HG03565 (cell line): Measurements from ENCODE around the gene PPIL6.

ENCODE experiments used
- ATAC-seq: cut with Tn5 transposase; IDR thresholded peaks from one replicate; pipeline ENCODE4 v1.9.1; 2021; ENCODE audit warnings: mild to moderate bottlenecking, moderate library complexity; ENCODE audit not compliant: unreplicated experiment

Gene PPIL6

DNA sequence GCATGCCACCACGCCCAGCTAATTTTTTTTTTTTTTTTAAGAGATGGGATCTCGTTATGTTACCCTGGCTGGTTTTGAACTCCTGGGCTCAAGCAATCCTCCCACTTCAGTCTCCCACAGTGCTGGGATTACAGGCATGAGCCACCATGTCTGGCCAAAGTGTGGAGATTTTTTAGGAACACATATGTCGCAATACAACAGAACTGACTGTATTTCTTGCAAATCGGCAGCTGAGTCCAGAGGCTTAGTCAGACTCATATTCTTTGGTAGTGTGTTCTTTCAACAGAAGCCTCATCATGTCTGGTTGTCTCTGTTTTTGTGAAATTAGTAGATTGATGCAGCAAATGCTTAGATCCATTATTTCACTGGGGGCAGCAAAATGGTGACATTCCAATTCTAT is 34.2 kb downstream of the PPIL6 start:
- ATAC-seq, result no peak

DNA sequence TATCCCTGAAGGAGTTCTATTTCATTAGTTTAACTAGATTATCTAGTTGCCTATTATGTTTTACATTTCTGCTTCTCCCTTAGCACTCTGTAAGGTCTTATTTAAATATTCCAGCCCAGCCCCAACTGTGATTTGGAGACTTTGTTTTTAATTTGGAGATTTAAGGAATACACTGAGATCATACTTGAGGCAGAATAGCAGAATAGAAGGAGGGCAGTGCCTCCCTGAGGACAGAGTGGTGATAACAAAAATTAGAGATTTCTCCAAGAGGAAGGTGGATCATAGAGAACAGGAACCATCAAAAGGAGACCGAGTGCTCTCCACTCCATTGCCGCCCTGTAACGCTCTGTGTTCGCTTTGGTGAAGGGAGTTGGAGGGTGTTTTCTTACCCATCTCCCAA is 43.4 kb downstream of the PPIL6 start:
- ATAC-seq, result no peak

DNA sequence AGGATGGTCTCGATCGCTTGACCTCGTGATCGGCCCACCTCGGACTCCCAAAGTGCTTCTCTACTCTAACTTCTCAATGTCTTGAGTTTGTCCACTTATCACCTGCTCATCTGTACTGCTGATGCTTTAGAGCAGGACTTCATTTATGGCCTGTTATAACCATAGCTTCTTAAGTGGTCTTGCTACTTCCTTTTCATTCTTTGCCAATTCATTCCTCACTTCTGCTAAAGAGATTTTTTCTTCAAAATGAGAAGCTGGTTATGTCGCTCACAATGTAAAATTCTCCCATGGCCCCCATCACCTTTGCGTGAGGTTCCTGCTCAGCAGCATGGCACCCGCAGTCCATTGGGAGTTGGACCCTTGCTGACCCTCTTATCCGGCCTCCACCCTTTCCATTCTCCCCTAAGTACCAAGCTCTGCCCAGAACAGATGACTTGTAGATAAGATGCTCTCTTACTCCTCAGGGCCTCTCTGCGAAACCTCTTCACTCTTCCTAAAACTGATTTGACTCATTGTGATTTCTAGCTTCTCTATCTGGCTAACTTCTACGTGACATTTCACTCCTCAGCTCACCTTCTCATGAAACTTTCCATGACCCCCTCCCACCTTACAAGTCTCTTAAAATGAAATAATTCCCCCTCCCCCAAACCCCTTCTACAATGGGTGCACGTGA is 44.2 kb downstream of the PPIL6 start:
- no peak for ATAC-seq

DNA sequence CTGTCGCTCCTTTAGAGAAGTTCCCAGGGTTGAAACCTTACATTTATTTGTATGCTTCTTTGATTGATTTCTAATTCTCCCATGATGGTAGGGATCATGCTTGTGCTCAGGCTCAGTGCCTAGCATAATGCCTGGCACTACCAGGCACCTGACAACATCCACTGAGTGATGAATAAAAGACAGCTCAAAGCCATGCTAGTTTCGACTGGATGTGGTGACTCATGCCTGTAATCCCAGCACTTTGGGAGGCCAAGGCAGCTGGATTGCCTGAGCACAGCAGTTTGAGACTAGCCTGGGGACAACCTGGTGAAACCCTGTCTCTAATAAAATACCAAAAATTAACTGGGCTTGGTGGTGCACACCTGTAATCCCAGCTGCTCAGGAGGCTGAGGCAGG is 46.5 kb downstream of the PPIL6 start:
- no peak for ATAC-seq

DNA sequence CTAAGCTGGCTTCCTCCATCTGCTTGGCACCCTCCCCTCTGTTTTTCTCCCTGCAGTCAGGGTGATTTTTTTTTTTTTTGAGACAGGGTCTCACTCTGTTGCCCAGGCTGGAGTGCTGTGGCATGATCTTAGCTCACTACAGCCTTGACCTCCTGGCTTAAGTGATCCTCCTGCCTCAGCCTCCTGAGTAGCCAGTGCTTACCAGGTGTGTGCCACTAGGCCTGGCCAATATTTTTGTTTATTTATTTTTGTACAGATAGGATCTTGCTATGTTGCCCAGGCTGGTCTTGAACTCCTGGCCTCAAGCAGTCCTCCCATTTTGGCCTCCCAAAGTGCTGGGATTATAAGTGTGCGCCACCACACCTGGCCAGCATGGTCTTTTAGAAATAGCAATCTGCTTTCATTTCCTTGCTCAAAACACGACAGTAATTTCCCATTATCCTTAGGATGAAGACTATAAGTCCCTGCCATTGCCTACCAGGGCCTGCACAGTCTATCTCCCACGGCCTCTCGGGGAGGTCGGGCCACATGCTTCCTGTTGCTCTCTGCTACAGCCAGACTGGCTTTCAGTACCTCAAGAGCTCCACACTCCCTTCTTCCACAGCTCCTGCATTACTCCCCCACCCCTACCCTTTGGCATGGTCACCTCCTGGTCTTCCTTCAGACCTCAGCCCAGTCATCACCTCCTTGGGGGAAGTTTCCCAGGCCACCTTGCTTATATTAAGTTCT is 47.1 kb downstream of the PPIL6 start:
- no peak for ATAC-seq

DNA sequence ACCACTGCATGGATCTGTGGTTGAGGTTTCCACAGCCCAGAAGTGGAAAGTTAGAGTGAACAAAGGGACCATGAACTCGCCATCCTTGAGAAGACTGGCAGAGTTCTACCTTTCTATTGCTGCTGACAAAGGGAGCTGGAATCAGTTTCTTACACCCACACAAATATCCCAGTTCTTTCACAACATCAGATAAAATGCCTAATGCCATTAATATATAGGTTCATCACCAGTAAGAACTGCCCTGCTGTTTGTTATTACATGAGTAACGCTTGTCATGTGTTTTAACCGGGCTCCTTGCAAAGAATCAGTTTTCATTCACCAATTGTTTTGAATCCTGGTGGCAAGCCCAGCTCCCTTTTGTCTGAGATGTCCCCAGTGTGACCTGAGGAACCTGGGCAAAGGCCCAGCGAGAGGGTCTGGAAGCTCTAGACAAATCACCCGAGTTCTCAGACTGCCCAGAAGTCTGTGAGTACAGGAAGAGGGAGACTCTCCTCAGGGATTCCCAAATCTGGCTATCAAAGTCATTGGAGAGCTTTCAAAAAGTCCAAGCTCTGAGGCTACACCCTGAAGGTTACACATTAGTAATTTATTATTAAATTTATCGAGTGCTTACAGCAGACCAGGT is 50.7 kb downstream of the PPIL6 start:
- ATAC-seq, result no peak

DNA sequence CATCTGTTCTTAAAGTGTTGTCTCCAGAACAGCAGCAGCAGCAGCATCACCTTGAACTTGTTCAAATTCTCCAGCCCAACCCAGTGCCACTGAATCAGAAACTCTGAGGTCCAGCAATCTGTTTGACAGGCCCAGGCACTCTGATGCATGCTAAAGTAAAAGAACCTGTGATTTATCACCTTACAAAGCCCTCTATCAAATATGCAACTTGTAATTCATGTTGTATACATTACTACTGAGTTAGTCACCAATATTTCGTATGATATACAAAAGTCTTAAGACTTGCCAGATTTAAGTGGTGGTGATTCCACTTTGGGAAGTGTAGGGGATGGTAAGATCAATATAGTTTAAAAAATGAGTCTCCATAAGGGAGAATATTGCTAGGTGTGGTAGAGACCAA is 52.2 kb downstream of the PPIL6 start:
- no peak for ATAC-seq

DNA sequence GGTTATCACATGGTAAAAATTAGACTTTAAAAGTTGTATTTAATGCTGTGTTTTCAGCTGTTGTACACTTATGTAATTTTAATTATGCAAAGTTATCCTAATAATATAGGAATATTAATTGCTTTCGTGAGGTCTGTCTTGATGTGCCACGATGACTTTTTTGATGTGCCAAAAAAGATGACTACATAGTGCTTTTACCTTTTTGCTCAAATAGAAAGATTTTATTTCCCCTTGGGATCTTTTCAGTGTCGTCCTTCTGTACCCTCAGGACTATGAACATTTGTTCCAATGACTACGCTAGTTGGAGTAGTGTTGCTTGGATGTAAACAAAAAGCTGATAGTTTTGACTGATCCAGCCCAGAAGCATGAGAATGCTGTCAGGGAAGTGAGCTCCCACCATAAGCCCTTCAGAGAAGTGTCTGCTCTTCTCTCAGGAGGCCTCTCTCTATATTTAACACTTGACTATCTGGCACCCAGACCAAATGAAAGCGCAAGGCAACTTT is 56.9 kb downstream of the PPIL6 start:
- ATAC-seq, result no peak

DNA sequence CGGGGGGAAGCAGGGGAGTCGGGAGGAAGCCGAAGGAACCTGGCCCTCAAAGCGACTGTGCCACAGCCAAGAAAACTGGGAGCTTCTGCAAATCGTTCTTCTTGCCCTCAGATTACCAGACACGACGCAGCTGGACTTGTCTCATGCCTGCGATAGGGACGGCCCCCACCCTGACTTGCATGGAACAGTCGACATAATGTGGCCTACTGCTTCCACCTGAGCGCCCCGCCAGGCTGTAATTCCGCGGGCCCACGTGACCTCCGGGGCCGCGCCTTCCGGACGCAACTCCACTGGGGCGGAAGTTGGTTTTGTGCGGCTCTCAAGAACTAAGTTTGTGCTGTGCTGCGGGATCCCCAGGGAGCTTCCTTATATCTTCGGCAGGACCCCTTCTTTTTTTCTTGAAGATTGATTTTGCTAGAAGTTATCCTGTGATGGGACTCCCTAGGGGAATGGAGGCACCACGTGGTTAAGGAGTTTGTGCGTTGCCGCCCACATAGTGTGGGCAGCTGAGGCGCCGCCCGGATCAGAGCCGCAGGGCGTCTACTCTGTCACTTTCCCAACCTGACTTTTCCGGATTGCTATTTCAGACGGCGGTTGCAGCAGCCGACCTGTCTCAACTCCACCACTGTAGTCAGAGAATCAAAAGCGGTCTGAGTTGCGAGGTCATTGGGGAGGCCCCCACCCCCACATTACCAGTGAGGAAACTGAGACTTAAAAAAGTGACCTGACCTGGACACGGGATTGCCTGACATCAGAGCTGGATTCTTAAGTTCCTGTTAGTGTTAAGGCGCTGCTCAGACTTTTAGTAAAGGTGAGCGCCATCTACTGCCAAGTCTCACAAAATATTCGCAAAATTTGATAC is 57.6 kb downstream of the PPIL6 start:
- ATAC-seq, result peak; percentile 50

DNA sequence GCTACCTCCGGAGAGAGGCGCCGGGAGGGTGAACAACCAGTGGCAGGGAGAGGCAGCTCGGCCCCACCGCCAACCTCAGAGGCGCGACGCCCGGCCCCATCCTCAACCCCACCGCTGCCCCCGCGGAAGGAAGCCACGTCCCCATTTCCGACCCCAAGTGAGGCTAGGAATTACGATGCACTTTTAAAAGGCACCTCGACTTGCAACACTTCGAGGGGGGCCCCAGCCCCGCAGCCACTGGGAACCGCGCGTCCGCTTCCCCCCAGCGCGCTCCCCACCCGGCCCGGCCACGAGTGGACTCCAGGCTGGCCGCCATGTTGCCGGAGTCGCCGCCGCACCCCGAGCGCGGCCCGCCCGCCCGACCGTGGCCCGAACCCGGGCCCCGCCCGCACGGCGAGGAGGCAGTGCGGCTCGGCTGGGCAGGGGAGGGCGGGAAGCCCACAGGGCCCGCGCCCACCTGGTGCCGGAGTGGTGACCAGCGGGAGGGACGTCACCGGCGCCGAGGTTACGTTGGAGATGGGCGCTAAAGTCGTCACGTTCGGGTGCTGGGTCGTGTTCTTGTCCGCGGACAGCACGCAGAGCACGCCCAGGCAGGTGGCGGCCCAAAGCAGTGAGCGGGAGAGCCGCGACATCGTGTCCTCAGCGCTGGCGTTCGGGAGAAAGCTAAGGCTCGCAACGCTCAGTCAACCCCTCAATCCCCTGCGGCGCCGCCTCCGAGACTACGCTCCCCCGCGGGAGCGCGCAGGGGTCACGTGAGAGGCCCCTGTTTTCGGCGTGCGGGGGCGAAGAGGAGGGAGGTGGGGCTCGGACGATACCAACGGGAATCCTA is 58.5 kb downstream of the PPIL6 start, which contains the start of gene CD164:
Gene CD164 (minus strand): TSS at position 721 of the 829 bp plus-strand sequence. CDS start 89 bp downstream, at position 632.
- peak; percentile 34 for ATAC-seq

DNA sequence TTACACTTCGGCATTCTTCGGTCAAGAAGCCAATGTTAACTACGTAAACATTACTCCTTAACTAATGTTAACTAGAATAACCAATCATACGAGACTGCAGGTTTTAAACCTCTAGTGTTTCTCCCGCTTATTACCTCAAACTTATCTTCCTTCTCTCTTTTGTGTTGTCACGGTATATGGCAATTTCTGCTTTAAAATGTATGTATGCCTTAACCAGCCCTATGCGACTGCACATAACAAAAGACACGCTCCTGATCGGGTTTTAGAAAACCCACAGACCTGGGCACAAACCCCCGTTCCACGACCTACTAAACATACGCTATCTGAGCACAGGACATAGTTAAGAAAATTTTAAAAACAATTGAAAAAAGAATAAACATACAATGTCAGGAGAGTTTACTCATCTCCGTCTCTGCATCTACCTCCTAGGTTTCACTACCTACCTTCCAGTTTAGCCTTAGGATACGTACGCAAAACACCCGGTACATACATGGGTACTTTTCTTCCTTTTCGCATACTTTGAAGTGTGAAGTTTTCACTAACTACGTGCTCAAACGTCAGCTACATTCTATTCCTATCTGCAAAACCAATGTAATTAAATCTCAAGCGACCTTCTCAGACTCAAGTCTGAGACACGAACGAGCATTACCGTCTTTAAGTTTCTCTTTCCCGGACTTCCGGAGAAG is 59.2 kb downstream of the PPIL6 start:
- ATAC-seq, result peak; percentile 3

DNA sequence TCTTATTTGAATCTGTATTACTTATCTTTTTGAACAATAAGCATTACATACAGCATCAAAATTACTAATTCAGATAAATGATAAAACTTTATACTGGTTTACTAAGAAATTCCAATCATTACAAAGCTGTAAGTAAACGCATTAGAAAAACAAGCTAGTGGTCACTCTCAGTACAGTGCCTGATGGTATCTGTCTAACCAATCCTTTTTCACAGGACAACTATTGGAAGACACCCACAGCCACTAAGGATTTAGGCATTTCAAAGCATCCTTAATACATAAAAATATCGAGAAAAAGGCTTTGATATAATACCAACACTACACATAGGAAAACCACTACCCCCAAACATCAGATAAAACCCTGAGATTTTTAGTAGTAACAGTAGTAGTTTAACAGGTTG is 60.7 kb downstream of the PPIL6 start:
- no peak for ATAC-seq

DNA sequence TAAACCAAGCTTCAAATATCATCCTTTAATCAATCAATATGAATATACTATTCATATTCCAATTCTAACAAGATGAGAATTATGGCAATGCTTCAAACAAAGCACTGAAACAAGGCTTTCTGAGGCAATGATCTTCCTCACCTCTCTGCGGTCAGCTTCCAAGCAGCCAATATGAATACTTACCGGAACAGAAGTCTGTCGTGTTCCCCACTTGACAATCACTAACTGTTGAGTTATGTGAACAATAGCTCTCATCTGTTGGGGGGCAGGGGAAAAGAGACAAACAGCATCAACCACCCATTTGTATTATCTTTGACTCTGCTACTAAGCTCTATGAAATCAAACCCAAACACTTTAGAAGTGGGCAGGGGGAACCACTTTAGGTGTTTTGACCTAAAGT is 62.7 kb downstream of the PPIL6 start:
- ATAC-seq, result no peak

DNA sequence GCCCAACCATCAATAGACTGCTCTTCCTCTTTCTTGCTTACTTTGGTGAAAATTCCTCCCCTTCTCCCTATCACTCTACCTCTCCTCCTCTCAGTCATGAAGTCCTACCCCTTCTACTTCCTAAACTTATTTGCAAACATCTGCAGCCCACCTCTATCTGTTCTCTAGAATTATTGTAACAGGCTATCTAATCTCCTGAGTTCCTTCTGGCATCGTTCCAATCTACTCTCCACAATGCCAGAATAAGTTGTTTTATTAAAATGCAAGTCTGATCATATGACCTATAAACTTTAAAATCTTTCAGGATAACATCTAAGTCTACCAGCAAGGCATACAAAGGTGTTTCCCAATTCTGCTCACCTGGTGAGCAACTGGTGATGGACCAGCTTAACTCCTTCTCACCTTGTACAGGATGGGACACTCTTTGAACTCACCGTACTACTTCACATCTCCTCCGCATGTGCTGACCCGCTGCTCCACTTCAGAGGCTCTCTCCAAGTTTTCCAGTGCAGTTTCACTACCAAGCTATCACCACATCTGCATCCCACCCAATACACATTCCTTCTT is 66.0 kb downstream of the PPIL6 start:
- ATAC-seq, result no peak

DNA sequence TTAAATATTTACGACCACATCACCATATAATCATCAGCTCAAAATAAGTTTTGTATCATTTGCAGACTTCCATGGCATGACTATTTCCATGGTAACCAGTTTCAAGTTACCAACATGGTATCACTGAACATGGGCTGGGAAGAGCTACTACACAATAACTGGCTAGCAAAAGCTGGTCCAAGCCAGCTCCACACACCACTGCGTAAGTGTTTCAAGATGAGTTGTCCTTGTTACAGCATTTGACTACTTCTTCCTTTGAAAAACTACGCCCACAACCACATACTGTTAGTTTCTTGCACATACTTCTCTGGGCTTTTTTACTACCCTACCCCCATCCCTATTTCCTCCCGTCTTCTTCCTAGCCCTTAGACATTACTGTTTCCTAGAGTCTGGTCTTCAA is 66.7 kb downstream of the PPIL6 start:
- peak; percentile 93 for ATAC-seq

DNA sequence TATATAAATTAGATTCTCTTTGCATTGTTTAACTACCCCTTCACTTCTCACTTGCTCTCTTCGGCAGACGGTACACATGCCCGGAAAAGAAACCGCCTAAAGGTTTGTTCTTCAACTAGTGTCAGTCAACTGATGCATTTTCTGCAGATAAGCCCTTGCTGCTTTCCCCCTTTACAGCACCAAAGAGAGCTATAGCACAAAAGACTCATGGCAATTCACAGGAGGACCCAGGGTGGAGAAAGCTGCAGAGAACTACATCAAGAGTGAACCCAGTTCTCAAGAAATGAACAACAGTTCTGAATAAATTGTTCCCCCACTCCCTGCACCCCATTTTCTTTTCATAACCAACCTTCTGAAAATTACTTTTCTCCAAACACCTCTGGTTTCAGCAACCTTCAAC is 67.1 kb downstream of the PPIL6 start:
- ATAC-seq, result no peak

DNA sequence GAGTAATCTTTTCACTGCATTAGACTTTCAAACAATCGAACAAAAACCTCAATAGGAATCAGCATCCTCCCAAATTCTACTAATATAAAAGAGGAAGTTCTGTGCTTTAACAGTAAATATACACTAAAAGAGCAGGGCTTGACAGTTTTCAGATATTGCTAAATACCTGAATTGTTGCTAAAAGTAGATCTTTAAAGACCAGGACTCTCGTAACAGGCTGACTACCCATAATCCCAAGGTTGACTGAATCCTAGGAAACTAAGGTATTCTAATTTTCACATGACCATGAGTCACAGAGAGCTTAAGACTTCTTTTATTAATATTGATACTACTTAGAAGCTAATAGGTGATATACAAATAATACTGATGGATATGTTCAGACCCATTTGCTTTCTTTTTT is 68.3 kb downstream of the PPIL6 start:
- ATAC-seq, result no peak

DNA sequence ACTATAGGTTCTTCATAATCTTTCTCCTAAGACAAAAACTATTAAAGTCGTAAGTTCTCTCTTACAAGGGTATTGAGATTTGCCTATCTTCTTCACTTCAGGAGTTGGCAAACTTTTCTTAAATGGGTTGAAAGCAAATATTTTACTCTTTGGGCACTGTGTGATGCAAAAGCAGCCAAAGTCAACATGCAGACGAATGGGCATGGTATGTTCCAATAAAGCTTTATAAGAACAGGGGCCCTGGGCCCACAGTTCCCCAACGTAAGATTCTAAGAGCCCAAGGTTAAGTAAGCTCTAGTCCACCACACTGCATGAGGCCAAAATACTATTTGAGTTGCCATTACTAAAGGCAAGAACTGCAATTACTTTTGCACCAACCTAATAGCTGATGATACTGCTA is 69.6 kb downstream of the PPIL6 start:
- ATAC-seq, result no peak

DNA sequence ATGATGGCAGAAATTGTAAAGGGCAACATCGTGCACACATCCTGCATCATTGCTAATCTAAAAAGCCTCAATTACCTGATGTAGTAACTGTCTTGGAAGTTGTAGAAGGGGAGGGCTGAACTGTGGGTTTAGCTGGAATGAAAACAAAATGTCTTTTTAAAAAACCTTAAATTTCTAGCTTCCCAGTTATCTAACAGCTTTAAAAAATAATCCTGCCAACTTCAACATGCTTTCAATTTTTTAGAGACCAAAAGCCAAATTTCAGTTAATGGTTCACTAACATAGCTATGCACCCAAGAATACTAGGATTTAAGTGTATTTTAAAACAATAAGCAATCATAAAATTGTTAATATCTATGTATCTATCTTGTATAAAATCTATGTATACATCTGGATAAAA is 70.1 kb downstream of the PPIL6 start:
- no peak for ATAC-seq
